Esophagus (tissue), 2 donors: ENCODE results near the gene ENGASE. TPM values are rescaled to one million over a fixed set of nuclear protein-coding genes. Genes with fewer than 3 reads are reported as not detected.

ENCODE experiments used
- H3K27ac ChIP-seq, 2 donors: one replicate each; pipeline ENCODE4 v1.5.1; 2013; ENCODE audit warnings: low read depth in 2 of 2, mild to moderate bottlenecking in 2 of 2, inconsistent platforms in 1 of 2, low read length in 1 of 2, moderate library complexity in 1 of 2
- H3K27me3 ChIP-seq, 2 donors: one replicate each; pipeline ENCODE4 v1.6.1; 2013; ENCODE audit warnings: low read length in 2 of 2, control low read depth in 1 of 2, mild to moderate bottlenecking in 1 of 2; ENCODE audit not compliant: insufficient read depth in 2 of 2, control insufficient read depth in 1 of 2
- H3K36me3 ChIP-seq, 2 donors: one replicate each; pipeline ENCODE4 v1.6.1; 2013; ENCODE audit warnings: low read length in 1 of 2; ENCODE audit not compliant: control insufficient read depth in 2 of 2, insufficient read depth in 2 of 2
- H3K4me1 ChIP-seq, 2 donors: one replicate each; pipeline ENCODE4 v1.6.1; 2013; ENCODE audit warnings: low read length in 1 of 2; ENCODE audit not compliant: control insufficient read depth in 2 of 2, insufficient read depth in 2 of 2
- H3K4me3 ChIP-seq, 2 donors: one replicate each; pipeline ENCODE4 v1.5.1; 2013; ENCODE audit warnings: low read length in 2 of 2, mild to moderate bottlenecking in 2 of 2, low read depth in 1 of 2, moderate library complexity in 1 of 2
- H3K9me3 ChIP-seq, 2 donors: one replicate each; pipeline ENCODE4 v1.6.1; 2013; ENCODE audit warnings: mild to moderate bottlenecking in 2 of 2, low read depth in 1 of 2, low read length in 1 of 2, moderate library complexity in 1 of 2; ENCODE audit not compliant: control insufficient read depth in 2 of 2, insufficient read depth in 1 of 2
- WGBS, 2 donors: extraction: QIAGEN DNeasy Blood & Tissue Kit; methylation state at CpG; one replicate each; pipeline ENCODE4 v1.1.7; 2013; 5-methylcytosine and 5-hydroxymethylcytosine counted together
- polyA plus RNA-seq, 2 donors: library from polyadenylated mRNA; stranded (reverse); fragments of 200-250 nt; gene quantifications; one replicate each; pipeline ENCODE4 v1.2.3, GENCODE V29; 2013
- donor health status: healthy with polysubstance abuse.
- donor health status: Bipolar disorder and iron deficiency.

ENGASE gene
- polyA plus RNA-seq, 2 donors: 10.6 to 31.7 TPM

GRCh38 chr17:79053251-79053925 lies 21.2 kb upstream of the ENGASE start:
- 79% methylated on average over 2 of the region's 2 CpGs for WGBS, 2 donors
- Histone ChIP-seq H3K4me3 (no peak overlapping the region), H3K4me1 (no peaks in the 10 kb centered on the region), H3K27me3 (no peaks in the 10 kb centered on the region), H3K27ac (no peak overlapping the region), H3K9me3 (peaks cover 0 to 2% of the 10 kb centered on the region in 2 donors), H3K36me3 (no peaks in the 10 kb centered on the region)

- Histone ChIP-seq H3K9me3 (peaks cover 0 to 2% of the 10 kb centered on the region in 2 donors), H3K4me1 (no peaks in the 10 kb centered on the region), H3K36me3 (no peaks in the 10 kb centered on the region), H3K4me3 (no peak overlapping the region), H3K27ac (no peak overlapping the region), H3K27me3 (no peaks in the 10 kb centered on the region)
- 73 to 82% methylated on average over 2 of the region's 2 CpGs for WGBS, 2 donors
Measured at GRCh38 chr17:79054200-79054960, 20.2 kb upstream of the ENGASE start.

- Histone ChIP-seq H3K27me3 (no peaks in the 10 kb centered on the region), H3K36me3 (no peaks in the 10 kb centered on the region), H3K4me3 (no peak overlapping the region), H3K4me1 (no peaks in the 10 kb centered on the region), H3K27ac (no peak overlapping the region), H3K9me3 (peaks cover 0 to 2% of the 10 kb centered on the region in 2 donors)
- 91 to 93% methylated on average over 5 of the region's 5 CpGs for WGBS, 2 donors
Measured at GRCh38 chr17:79055197-79055596, 19.4 kb upstream of the ENGASE start.

- no peaks in the 10 kb centered on the region for H3K4me1 ChIP-seq
- no peaks in the 10 kb centered on the region for H3K36me3 ChIP-seq
- H3K9me3 ChIP-seq: peaks cover 0 to 2% of the 10 kb centered on the region in 2 donors
- 81 to 85% methylated on average over 10 of the region's 10 CpGs for WGBS, 2 donors
- no peaks in the 10 kb centered on the region for H3K27me3 ChIP-seq
- no peak overlapping the region for H3K27ac ChIP-seq
- H3K4me3 ChIP-seq: no peak overlapping the region
Measured at GRCh38 chr17:79057737-79058385, 16.8 kb upstream of the ENGASE start.

- H3K4me3 ChIP-seq: no peak overlapping the region
- no peak overlapping the region for H3K27ac ChIP-seq
- no peaks in the 10 kb centered on the region for H3K27me3 ChIP-seq
- no peaks in the 10 kb centered on the region for H3K36me3 ChIP-seq
- H3K4me1 ChIP-seq: no peaks in the 10 kb centered on the region
- WGBS, 2 donors: 83 to 84% methylated on average over 7 of the region's 7 CpGs
- no peaks in the 10 kb centered on the region for H3K9me3 ChIP-seq
Measured at GRCh38 chr17:79062691-79063090, 11.9 kb upstream of the ENGASE start.

GRCh38 chr17:79064026-79064425 lies 10.6 kb upstream of the ENGASE start:
- Histone ChIP-seq H3K4me3 (no peak overlapping the region), H3K27me3 (no peaks in the 10 kb centered on the region), H3K27ac (no peak overlapping the region), H3K4me1 (no peaks in the 10 kb centered on the region), H3K9me3 (no peaks in the 10 kb centered on the region), H3K36me3 (no peaks in the 10 kb centered on the region)
- WGBS, 2 donors: 70 to 75% methylated on average over 4 of the region's 4 CpGs

GRCh38 chr17:79065105-79065670 lies 9.4 kb upstream of the ENGASE start:
- H3K36me3 ChIP-seq: no peaks in the 10 kb centered on the region
- H3K9me3 ChIP-seq: no peaks in the 10 kb centered on the region
- 41 to 47% methylated on average over 10 of the region's 10 CpGs for WGBS, 2 donors
- no peaks in the 10 kb centered on the region for H3K27me3 ChIP-seq
- no peak overlapping the region for H3K27ac ChIP-seq
- no peaks in the 10 kb centered on the region for H3K4me1 ChIP-seq
- no peak overlapping the region for H3K4me3 ChIP-seq

- Histone ChIP-seq H3K27ac (no peak overlapping the region), H3K36me3 (no peaks in the 10 kb centered on the region), H3K4me3 (no peak overlapping the region), H3K27me3 (no peaks in the 10 kb centered on the region), H3K4me1 (no peaks in the 10 kb centered on the region), H3K9me3 (no peaks in the 10 kb centered on the region)
- WGBS, 2 donors: 82 to 90% methylated on average over 6 of the region's 6 CpGs
Measured at GRCh38 chr17:79066963-79067362, 7.7 kb upstream of the ENGASE start.

- Histone ChIP-seq H3K4me1 (no peaks in the 10 kb centered on the region), H3K36me3 (no peaks in the 10 kb centered on the region), H3K9me3 (no peaks in the 10 kb centered on the region), H3K27me3 (no peaks in the 10 kb centered on the region), H3K4me3 (no peak overlapping the region), H3K27ac (no peak overlapping the region)
- 88% methylated on average over 9 of the region's 9 CpGs for WGBS, 2 donors
Measured at GRCh38 chr17:79070266-79070880, 4.3 kb upstream of the ENGASE start.
